ENCODE results near the gene PARD3B.

GRCh38 chr2:204835786-204836185 is 290.5 kb downstream of the PARD3B start:
- no peak for TF ChIP-seq CTCF (IDR thresholded peaks at IDR 0.05; ENCODE audit: low read length)
- no peak for TF ChIP-seq EZH2 (optimal IDR thresholded peaks at IDR 0.05; ENCODE audit: low read depth, low read length)

All from MM.1S (cell line).